ENCODE measurements around the gene ODAD4.

Gene ODAD4

DNA sequence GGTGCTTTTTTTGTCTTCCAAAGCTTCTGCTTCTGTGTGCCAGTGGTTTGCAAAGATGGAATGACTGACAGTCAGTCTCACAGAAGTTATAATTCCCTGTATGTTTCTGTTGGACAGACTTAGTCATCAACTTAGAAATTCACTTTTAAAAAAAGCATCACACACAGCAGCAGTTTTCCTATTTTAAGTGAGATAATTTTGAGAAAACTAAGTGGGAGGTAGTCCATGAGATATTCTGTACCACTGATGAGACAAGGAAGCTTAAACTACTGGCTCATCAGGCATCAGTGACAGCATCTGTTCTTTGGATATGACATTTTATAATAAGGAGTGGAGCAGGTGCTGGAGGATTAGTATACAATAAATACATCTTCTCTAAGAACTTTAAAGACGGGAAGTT lies 56.2 kb downstream of the ODAD4 start:
- no peaks in the 10 kb centered on the region for H3K9me3 ChIP-seq (ENCODE audit: control insufficient read depth in 2 of 2, low read length in 2 of 2)
- peaks cover 68 to 69% of the 10 kb centered on the region in 2 donors for H3K36me3 ChIP-seq (ENCODE audit: control insufficient read depth in 2 of 2, insufficient read depth in 2 of 2, low read length in 2 of 2)
- H3K4me1 ChIP-seq (ENCODE audit: control insufficient read depth, insufficient read depth, low read length), result no peaks in the 10 kb centered on the region
- no peak overlapping the region for H3K9ac ChIP-seq (ENCODE audit: low read length in 2 of 2)
- H3K27me3 ChIP-seq (ENCODE audit: control insufficient read depth in 1 of 2, insufficient read depth in 2 of 2, low read length in 2 of 2), result no peaks in the 10 kb centered on the region
- H3K27ac ChIP-seq (ENCODE audit: low read length), result no peak overlapping the region
- no peak overlapping the region for H3K4me3 ChIP-seq (ENCODE audit: low read length in 2 of 2)

- Histone ChIP-seq H3K9me3 (ENCODE audit: control insufficient read depth in 2 of 2, low read length in 2 of 2) (no peaks in the 10 kb centered on the region), H3K4me1 (ENCODE audit: control insufficient read depth, insufficient read depth, low read length) (peaks cover 2% of the 10 kb centered on the region), H3K27me3 (ENCODE audit: control insufficient read depth in 1 of 2, insufficient read depth in 2 of 2, low read length in 2 of 2) (no peaks in the 10 kb centered on the region), H3K36me3 (ENCODE audit: control insufficient read depth in 2 of 2, insufficient read depth in 2 of 2, low read length in 2 of 2) (peaks cover 68 to 69% of the 10 kb centered on the region in 2 donors), H3K4me3 (ENCODE audit: low read length in 2 of 2) (no peak overlapping the region), H3K27ac (ENCODE audit: low read length) (no peak overlapping the region), H3K9ac (ENCODE audit: low read length in 2 of 2) (no peak overlapping the region)
Observed at GRCh38 chr17:41987642-41988041, 57.2 kb downstream of the ODAD4 start.

DNA sequence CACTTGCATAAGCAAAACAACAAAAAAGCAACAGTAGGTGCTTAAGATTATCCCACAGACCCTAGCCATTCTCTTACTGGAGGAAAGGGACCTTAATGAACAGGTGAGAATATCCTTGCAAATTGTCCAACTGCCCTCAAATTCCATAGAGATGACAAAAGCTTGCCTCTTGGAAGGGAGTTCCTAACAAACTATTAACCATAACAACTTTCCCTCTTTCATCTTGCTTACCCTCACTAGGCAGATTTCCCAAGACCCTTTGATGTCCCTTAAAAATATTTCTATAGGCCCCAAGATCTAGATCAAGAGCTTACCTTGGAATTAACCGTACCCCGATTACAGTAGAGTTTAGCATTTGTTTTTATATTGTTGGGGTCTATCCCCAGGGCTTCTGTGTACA lies 58.0 kb downstream of the ODAD4 start:
- H3K9me3 ChIP-seq (ENCODE audit: control insufficient read depth in 2 of 2, low read length in 2 of 2), result no peaks in the 10 kb centered on the region
- peaks cover 66 to 72% of the 10 kb centered on the region in 2 donors for H3K36me3 ChIP-seq (ENCODE audit: control insufficient read depth in 2 of 2, insufficient read depth in 2 of 2, low read length in 2 of 2)
- H3K27ac ChIP-seq (ENCODE audit: low read length), result no peak overlapping the region
- no peak overlapping the region for H3K4me3 ChIP-seq (ENCODE audit: low read length in 2 of 2)
- no peaks in the 10 kb centered on the region for H3K27me3 ChIP-seq (ENCODE audit: control insufficient read depth in 1 of 2, insufficient read depth in 2 of 2, low read length in 2 of 2)
- H3K9ac ChIP-seq (ENCODE audit: low read length in 2 of 2), result no peak overlapping the region
- peaks cover 2% of the 10 kb centered on the region for H3K4me1 ChIP-seq (ENCODE audit: control insufficient read depth, insufficient read depth, low read length)

DNA sequence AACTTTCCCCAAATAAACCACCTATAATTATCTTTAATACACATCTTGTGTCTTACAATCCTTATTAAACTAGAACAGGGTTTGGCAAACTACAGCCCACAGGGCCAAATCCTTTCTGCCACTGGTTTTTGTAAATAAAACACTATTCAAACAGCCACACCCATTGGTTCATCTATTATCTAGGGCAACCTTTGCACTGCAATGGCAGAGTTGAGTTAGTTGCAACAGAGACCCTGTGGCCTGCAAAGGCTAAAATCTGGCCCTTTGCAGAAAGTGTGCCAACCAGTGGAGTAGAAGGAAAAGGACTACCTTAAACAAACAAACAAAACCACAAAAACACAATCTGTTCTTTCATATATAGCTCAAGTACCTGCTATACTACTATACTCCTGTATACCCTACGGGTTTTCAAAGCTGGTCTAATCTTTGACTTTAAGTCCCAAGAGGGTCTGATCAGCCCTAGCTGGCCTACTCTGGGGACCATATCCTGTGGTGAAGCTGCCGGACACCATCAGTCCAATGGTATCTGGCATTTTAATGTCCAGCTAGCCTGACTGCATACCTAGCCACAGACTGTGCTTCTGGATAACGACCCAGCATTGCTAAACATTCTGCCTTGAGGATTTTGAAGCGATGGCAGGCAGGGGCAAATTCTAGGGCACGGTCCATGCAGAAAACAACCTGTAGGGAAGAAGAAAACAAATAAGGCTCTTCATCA lies 59.4 kb downstream of the ODAD4 start:
- Histone ChIP-seq H3K27me3 (ENCODE audit: control insufficient read depth in 1 of 2, insufficient read depth in 2 of 2, low read length in 2 of 2) (no peaks in the 10 kb centered on the region), H3K4me1 (ENCODE audit: control insufficient read depth, insufficient read depth, low read length) (peaks cover 2% of the 10 kb centered on the region), H3K9ac (ENCODE audit: low read length in 2 of 2) (no peak overlapping the region), H3K36me3 (ENCODE audit: control insufficient read depth in 2 of 2, insufficient read depth in 2 of 2, low read length in 2 of 2) (peaks cover 61 to 68% of the 10 kb centered on the region in 2 donors), H3K9me3 (ENCODE audit: control insufficient read depth in 2 of 2, low read length in 2 of 2) (no peaks in the 10 kb centered on the region), H3K27ac (ENCODE audit: low read length) (no peak overlapping the region), H3K4me3 (ENCODE audit: low read length in 2 of 2) (no peak overlapping the region)

DNA sequence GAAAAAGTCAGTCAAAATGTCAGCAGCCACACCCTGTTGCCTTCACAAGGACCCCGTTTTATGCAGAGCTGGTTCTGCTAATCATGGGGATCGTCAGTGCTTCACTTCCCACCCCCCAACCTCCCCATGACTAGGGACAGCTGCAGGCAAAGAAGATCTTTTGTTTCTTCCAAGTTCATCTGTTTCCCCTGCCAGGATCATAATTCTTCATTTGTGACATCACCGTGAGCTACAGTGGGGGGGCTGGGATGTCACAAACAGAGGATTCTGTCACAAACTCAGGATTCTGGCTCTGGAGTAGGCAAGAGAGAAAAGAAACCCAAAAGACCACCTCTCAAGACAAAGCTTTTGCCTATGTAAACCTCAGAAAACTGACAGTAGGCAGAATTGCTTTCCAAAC lies 62.2 kb downstream of the ODAD4 start:
- Histone ChIP-seq H3K27ac (ENCODE audit: low read length) (no peak overlapping the region), H3K4me1 (ENCODE audit: control insufficient read depth, insufficient read depth, low read length) (peaks cover 2% of the 10 kb centered on the region), H3K27me3 (ENCODE audit: control insufficient read depth in 1 of 2, insufficient read depth in 2 of 2, low read length in 2 of 2) (no peaks in the 10 kb centered on the region), H3K36me3 (ENCODE audit: control insufficient read depth in 2 of 2, insufficient read depth in 2 of 2, low read length in 2 of 2) (peaks cover 64 to 69% of the 10 kb centered on the region in 2 donors), H3K9ac (ENCODE audit: low read length in 2 of 2) (no peak overlapping the region), H3K4me3 (ENCODE audit: low read length in 2 of 2) (no peak overlapping the region), H3K9me3 (ENCODE audit: control insufficient read depth in 2 of 2, low read length in 2 of 2) (no peaks in the 10 kb centered on the region)

- H3K9ac ChIP-seq (ENCODE audit: low read length in 2 of 2), result no peak overlapping the region
- H3K27me3 ChIP-seq (ENCODE audit: control insufficient read depth in 1 of 2, insufficient read depth in 2 of 2, low read length in 2 of 2), result no peaks in the 10 kb centered on the region
- H3K4me1 ChIP-seq (ENCODE audit: control insufficient read depth, insufficient read depth, low read length), result peaks cover 2% of the 10 kb centered on the region
- H3K27ac ChIP-seq (ENCODE audit: low read length), result no peak overlapping the region
- peaks cover 52 to 58% of the 10 kb centered on the region in 2 donors for H3K36me3 ChIP-seq (ENCODE audit: control insufficient read depth in 2 of 2, insufficient read depth in 2 of 2, low read length in 2 of 2)
- no peaks in the 10 kb centered on the region for H3K9me3 ChIP-seq (ENCODE audit: control insufficient read depth in 2 of 2, low read length in 2 of 2)
- H3K4me3 ChIP-seq (ENCODE audit: low read length in 2 of 2), result no peak overlapping the region
Observed at GRCh38 chr17:41996855-41997164, 66.4 kb downstream of the ODAD4 start.

DNA sequence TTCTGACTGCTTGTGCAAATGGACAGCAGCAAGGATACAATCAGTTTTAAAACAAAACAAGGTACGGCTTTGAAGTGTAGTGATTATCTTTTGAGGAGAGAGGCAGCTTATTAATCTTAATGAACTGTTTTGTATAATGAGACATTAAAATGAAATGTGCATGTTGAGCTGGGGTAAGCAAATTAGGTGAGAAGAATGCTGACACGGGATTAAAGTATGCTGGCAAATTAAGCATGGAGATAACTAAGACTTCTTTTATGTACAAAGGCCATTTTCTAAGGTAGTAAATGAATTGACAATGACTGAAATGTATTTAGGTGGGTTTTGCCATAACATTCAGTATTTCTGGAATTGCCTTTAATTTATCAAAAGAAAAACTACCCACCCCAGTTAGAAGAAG lies 68.1 kb downstream of the ODAD4 start:
- Histone ChIP-seq H3K9me3 (ENCODE audit: control insufficient read depth in 2 of 2, low read length in 2 of 2) (no peaks in the 10 kb centered on the region), H3K27me3 (ENCODE audit: control insufficient read depth in 1 of 2, insufficient read depth in 2 of 2, low read length in 2 of 2) (no peaks in the 10 kb centered on the region), H3K4me3 (ENCODE audit: low read length in 2 of 2) (no peak overlapping the region), H3K9ac (ENCODE audit: low read length in 2 of 2) (no peak overlapping the region), H3K36me3 (ENCODE audit: control insufficient read depth in 2 of 2, insufficient read depth in 2 of 2, low read length in 2 of 2) (peaks cover 51 to 54% of the 10 kb centered on the region in 2 donors), H3K4me1 (ENCODE audit: control insufficient read depth, insufficient read depth, low read length) (no peaks in the 10 kb centered on the region), H3K27ac (ENCODE audit: low read length) (no peak overlapping the region)

DNA sequence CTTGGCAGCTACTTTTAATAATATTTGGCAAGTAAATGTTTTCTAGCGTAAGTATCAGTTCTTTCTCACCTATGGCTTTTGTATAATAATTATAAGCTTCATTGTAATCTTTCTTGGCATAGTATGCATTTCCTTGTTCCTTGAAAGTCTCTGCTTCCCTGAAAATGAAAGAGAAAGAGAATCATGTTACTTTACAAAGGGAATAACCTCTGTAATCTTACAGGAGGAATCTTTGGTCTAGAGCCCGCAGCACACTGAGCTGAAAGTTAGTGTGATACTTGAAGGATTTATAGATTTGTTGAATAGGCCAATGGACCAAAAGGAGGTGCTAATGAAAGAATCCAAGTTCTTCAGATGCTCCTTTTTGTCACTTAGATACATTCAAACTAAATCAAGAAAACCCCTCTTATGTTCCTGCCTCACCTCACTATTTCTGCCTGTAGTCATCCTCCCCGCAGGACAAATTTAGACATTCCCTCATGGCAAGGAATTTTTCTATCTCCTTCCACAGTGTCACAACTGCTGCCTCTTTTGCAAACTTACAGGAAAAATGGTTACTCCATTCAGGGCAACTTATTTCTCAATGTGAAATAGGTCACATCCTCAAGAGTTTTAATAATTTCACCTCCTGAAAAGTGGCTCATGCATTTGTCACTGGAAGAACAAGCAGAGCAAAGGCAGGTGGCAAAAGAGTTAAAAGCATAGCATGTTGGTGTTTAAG lies 70.2 kb downstream of the ODAD4 start:
- Histone ChIP-seq H3K9me3 (ENCODE audit: control insufficient read depth in 2 of 2, low read length in 2 of 2) (no peaks in the 10 kb centered on the region), H3K27me3 (ENCODE audit: control insufficient read depth in 1 of 2, insufficient read depth in 2 of 2, low read length in 2 of 2) (no peaks in the 10 kb centered on the region), H3K27ac (ENCODE audit: low read length) (no peak overlapping the region), H3K36me3 (ENCODE audit: control insufficient read depth in 2 of 2, insufficient read depth in 2 of 2, low read length in 2 of 2) (peaks cover 41 to 45% of the 10 kb centered on the region in 2 donors), H3K9ac (ENCODE audit: low read length in 2 of 2) (no peak overlapping the region), H3K4me3 (ENCODE audit: low read length in 2 of 2) (no peak overlapping the region), H3K4me1 (ENCODE audit: control insufficient read depth, insufficient read depth, low read length) (no peaks in the 10 kb centered on the region)

- Histone ChIP-seq H3K9me3 (ENCODE audit: control insufficient read depth in 2 of 2, low read length in 2 of 2) (no peaks in the 10 kb centered on the region), H3K4me3 (ENCODE audit: low read length in 2 of 2) (no peak overlapping the region), H3K27me3 (ENCODE audit: control insufficient read depth in 1 of 2, insufficient read depth in 2 of 2, low read length in 2 of 2) (no peaks in the 10 kb centered on the region), H3K9ac (ENCODE audit: low read length in 2 of 2) (no peak overlapping the region), H3K36me3 (ENCODE audit: control insufficient read depth in 2 of 2, insufficient read depth in 2 of 2, low read length in 2 of 2) (peaks cover 31 to 34% of the 10 kb centered on the region in 2 donors), H3K4me1 (ENCODE audit: control insufficient read depth, insufficient read depth, low read length) (no peaks in the 10 kb centered on the region), H3K27ac (ENCODE audit: low read length) (no peak overlapping the region)
Observed at GRCh38 chr17:42001729-42002128, 71.3 kb downstream of the ODAD4 start.

DNA sequence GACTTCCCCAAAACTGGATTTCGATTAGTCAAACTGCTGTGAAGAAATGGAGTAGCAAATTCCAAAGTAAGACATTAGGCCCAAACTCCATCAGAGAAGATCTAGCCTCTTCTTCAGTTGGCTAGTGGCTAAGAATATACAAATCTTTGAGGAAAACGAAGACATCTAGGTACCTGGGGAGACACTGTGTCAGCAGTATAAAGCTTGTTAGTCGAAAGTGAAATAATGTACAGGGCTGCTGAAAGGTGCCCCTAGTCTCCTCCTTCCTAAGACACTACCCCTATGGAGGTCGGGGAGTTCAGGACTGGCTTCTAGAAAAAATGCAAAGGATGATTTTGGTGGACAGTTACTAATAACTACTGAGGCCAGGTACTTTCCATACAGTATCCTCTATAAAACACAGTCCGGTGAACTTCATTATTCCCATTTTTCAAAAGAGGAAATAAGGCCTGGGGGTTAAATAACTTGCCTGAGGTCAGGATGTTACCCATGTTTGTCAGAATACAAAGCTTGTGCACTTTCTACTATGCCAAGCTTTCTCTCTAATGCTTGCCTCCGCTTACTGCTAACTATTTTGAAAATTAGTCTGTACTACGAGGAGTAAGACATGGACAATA lies 71.9 kb downstream of the ODAD4 start:
- no peaks in the 10 kb centered on the region for H3K27me3 ChIP-seq (ENCODE audit: control insufficient read depth in 1 of 2, insufficient read depth in 2 of 2, low read length in 2 of 2)
- no peaks in the 10 kb centered on the region for H3K4me1 ChIP-seq (ENCODE audit: control insufficient read depth, insufficient read depth, low read length)
- no peak overlapping the region for H3K27ac ChIP-seq (ENCODE audit: low read length)
- H3K9me3 ChIP-seq (ENCODE audit: control insufficient read depth in 2 of 2, low read length in 2 of 2), result no peaks in the 10 kb centered on the region
- H3K9ac ChIP-seq (ENCODE audit: low read length in 2 of 2), result no peak overlapping the region
- no peak overlapping the region for H3K4me3 ChIP-seq (ENCODE audit: low read length in 2 of 2)
- H3K36me3 ChIP-seq (ENCODE audit: control insufficient read depth in 2 of 2, insufficient read depth in 2 of 2, low read length in 2 of 2), result peaks cover 27 to 30% of the 10 kb centered on the region in 2 donors
